A549 treated with dexamethasone at 1 μM for 4 hours (cell line): ENCODE measurements around the gene AKAP14. TPM values are rescaled to one million over a fixed set of nuclear protein-coding genes. Genes with fewer than 3 reads are reported as not detected.

ENCODE experiments used
- total RNA-seq: library from RNA; stranded (reverse); fragments of 200-300 nt; extraction: Qiagen RNA extraction; gene quantifications from 5 replicates; pipeline ENCODE4 v1.2.3, GENCODE V29; 2022

Gene AKAP14
- total RNA-seq = not detected in 5 replicates

GRCh38 chrX:119895843-119896326, at the start of gene AKAP14:
TSS of gene AKAP14 (plus strand) at chrX:119895893. CDS start at chrX:119903224, 7,331 bp downstream.

DNA sequence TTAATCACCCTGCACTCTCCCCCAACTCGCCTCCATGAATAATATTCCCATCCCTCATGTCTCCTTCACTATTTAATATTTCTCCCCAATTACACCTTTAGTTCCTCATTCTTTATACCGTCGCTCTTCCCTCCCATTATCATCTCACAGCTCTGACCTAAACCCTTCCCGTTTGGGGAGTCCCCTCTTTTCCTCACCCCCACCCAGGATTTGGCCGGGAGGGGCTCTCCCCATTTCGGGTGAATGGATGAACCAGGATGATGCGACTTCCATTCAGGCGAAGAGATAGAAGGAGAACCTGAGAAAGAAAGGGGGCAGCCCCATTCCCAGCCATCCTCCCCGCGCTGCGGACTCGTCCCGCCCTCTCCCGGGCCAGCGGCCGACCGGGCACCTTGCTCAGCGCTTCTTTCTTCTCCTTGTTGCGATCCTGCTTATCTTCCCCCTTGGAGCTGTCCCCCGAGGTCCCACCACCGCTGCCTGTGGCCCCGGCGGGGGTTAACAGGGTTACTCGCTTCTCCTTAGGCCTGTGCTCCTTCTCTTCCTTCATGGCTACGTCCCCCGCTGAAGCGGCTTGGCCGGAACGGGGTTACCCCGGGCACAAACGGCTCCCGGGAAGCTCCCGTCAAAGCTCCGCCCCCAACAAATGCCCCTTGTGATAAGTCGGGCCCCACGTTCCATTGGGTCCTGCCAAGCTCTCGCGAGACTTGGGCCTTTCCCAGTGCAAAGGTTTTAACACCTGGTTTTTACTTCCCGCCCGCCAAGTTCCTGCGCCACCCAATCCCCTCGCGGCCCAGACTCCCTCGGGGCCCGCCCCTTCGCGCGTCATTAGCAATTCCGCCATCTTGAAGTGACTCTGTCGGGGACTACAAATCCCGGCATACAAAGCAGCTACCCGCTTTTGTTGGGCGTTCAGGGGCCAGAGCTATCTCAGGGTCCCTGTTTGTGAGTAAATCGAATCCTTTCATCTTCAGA, 43.0 kb upstream of the AKAP14 start, which contains the start of gene UPF3B:
Gene UPF3B, minus strand, starts transcription at position 582 of the 972 bp plus-strand sequence. Its CDS starts 35 bp downstream, at position 547.

DNA sequence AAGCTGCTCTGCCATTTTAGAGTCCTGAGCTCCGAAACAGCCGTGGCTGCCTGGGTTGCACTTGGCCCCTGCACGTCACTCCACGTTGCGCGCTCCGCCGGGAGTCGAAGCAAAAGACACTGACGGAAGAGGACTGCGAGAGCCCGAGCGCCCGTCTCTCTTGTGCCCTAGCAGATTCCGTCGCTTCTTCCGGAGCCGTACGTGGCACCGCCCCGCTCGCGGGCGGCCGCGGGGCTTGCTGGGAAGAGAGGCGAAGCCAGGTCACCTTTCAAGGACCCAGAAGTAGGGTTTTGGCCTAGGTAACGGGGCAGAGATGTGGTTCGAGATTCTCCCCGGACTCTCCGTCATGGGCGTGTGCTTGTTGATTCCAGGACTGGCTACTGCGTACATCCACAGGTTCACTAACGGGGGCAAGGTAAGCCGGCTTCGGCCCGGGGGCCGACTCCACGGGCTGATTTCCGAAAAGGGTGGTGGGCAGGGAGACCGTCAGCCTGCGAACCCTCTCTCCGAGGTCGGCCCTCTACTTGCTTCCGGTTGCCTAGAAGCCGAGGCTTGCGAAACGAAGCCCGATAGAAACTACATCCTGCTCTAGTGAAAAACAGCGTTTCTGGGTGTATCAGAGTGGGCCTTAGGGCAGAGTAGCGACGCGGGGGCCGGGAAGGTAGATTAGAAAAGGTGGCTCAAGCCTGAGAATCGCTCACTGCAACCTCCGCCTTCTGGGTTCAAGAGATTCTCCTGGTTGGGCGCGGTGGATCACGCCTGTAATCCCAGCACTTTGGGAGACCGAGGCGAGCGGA, 23.9 kb upstream of the AKAP14 start, which contains the start of the genes NDUFA1 and RNF113A:
Gene NDUFA1, plus strand, starts transcription at position 234 of the 797 bp plus-strand sequence. Its CDS starts 80 bp downstream, at position 314.
Gene RNF113A, minus strand, starts transcription at position 135 of the 797 bp plus-strand sequence. Its CDS starts 120 bp downstream, at position 15.

DNA sequence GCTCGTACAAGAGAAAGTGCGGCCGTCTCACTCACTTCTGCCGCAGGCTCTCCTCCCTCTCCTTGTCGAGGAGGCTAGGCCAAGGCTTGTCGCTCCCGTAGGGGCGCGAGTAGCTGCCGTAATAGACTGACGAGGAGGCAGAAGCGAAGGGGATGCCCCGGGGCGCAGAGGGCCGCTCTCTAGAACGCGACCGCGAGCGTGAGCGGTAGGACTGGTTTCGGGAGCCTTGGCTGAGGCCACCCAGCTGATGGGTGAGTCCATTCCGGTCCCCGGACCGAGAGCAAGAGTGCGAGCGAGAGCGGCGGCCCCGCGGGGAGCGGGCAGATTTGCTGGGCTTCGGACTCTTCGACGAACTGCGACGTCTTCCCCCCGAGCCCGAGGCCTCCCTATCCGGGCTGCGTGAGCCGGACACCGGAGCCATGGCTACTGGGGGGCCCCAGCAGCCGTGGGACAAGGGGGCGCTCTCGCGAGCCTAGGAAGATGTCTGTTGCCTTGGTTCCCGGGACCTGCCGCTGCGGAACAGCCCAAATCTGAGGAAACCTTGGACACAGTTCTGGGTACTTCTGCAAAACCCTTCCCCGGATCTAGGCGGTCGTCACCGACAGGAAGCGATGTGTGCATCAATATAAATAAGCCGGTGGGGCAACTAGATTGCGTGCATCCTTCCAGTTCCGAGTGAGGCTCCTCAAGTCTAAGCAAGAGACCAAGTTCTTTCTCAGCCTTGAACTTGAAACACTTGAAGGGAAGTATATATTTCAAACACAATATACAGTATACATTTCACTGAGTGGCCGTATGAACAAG, 47.7 kb downstream of the AKAP14 start, which contains the start of gene NKAP:
Gene NKAP, minus strand, starts transcription at position 567 of the 804 bp plus-strand sequence. Its CDS starts 146 bp downstream, at position 421.

Other genes starting within 250 kb of the AKAP14 start
- 9.3 to 12.3 TPM (median 11.4 TPM) in 5 replicates for gene SEPTIN6, start 202.7 kb upstream of the AKAP14 start, total RNA-seq
- gene SOWAHD, start 137.3 kb upstream of the AKAP14 start, total RNA-seq = 0.06 TPM in 3 of 5 replicates, not detected in the others
- 2,983 to 5,773 TPM (median 3,099 TPM) in 5 replicates for gene RPL39, start 104.3 kb upstream of the AKAP14 start, total RNA-seq
- gene UPF3B, start 42.9 kb upstream of the AKAP14 start, total RNA-seq = 16.8 to 21.3 TPM (median 17.5 TPM) in 5 replicates
- 30.9 to 32.2 TPM (median 31.8 TPM) in 5 replicates for gene RNF113A, start 24.2 kb upstream of the AKAP14 start, total RNA-seq
- 243 to 385 TPM (median 250 TPM) in 5 replicates for gene NDUFA1, start 24.1 kb upstream of the AKAP14 start, total RNA-seq
- gene NKAP, start 47.9 kb downstream of the AKAP14 start, total RNA-seq = 5.8 to 7.9 TPM (median 6.6 TPM) in 5 replicates
- gene RHOXF2B, start 181.8 kb downstream of the AKAP14 start, total RNA-seq = not detected in 5 replicates
- gene RHOXF1, start 220.0 kb downstream of the AKAP14 start, total RNA-seq = not detected in 5 replicates